PFSK-1 (cell line): Measurements from ENCODE around the gene SDHAF2.

ENCODE experiments used
- FOXP2 ChIP-seq: optimal IDR thresholded peaks from 2 replicates; pipeline ENCODE3; 2011; ENCODE audit warnings: borderline replicate concordance, control low read depth, inconsistent platforms; ENCODE audit not compliant: insufficient read depth; ENCODE audit errors: extremely low read length, extremely low read depth
- POLR2AphosphoS5 ChIP-seq: IDR thresholded peaks from 2 replicates; pipeline ENCODE4 v1.6.1; 2012; ENCODE audit warnings: low read depth, mild to moderate bottlenecking, control low read depth, low read length, moderate library complexity
- SIN3A ChIP-seq: IDR thresholded peaks from 2 replicates; pipeline ENCODE4 v1.6.1; 2012; ENCODE audit warnings: mild to moderate bottlenecking, low read length, moderate library complexity, borderline replicate concordance; ENCODE audit not compliant: insufficient read depth
- TAF1 ChIP-seq: IDR thresholded peaks from 2 replicates; pipeline ENCODE4 v1.6.1; 2012; ENCODE audit warnings: low read length, control low read depth, borderline replicate concordance; ENCODE audit not compliant: insufficient read depth
- TF ChIP-seq, protein P1 (sequence below), 2 experiments: IDR thresholded peaks; 2 replicates each; pipeline versions ENCODE4 v1.6.1 to v1.8.0; 2011 to 2012; ENCODE audit warnings: low read depth in 2 of 2, low read length in 2 of 2, control low read depth in 1 of 2, inconsistent platforms in 1 of 2, mild to moderate bottlenecking in 1 of 2, moderate library complexity in 1 of 2; ENCODE audit not compliant: insufficient read depth in 1 of 2

Gene SDHAF2

DNA sequence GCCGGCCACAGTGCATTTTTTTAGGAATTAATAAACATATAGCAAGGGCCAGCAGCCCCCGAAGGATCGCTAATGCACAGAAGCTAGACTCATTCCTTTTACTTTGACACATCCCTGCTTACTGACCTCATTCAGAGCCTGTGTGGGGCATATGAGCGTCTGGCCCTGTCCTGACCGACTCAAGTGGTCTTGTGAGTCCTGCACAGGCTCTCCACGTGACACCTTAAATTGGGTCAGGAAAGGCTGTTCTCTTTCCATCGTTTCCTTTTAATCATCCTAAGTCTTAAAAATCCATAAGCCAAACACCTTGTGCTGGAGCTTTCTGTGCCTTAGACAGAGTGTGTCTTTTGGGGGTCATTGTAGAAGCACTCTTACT is 18.6 kb downstream of the SDHAF2 start:
- TF ChIP-seq SIN3A, result no peak
- TF ChIP-seq, protein P1, sequence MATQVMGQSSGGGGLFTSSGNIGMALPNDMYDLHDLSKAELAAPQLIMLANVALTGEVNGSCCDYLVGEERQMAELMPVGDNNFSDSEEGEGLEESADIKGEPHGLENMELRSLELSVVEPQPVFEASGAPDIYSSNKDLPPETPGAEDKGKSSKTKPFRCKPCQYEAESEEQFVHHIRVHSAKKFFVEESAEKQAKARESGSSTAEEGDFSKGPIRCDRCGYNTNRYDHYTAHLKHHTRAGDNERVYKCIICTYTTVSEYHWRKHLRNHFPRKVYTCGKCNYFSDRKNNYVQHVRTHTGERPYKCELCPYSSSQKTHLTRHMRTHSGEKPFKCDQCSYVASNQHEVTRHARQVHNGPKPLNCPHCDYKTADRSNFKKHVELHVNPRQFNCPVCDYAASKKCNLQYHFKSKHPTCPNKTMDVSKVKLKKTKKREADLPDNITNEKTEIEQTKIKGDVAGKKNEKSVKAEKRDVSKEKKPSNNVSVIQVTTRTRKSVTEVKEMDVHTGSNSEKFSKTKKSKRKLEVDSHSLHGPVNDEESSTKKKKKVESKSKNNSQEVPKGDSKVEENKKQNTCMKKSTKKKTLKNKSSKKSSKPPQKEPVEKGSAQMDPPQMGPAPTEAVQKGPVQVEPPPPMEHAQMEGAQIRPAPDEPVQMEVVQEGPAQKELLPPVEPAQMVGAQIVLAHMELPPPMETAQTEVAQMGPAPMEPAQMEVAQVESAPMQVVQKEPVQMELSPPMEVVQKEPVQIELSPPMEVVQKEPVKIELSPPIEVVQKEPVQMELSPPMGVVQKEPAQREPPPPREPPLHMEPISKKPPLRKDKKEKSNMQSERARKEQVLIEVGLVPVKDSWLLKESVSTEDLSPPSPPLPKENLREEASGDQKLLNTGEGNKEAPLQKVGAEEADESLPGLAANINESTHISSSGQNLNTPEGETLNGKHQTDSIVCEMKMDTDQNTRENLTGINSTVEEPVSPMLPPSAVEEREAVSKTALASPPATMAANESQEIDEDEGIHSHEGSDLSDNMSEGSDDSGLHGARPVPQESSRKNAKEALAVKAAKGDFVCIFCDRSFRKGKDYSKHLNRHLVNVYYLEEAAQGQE (IDR thresholded peaks at IDR 0.05; ENCODE audit: insufficient read depth in 1 of 2, low read depth in 2 of 2, low read length in 2 of 2), result no peak
- TF ChIP-seq POLR2AphosphoS5, result no peak
- no peak for TF ChIP-seq TAF1
- TF ChIP-seq FOXP2, result no peak

DNA sequence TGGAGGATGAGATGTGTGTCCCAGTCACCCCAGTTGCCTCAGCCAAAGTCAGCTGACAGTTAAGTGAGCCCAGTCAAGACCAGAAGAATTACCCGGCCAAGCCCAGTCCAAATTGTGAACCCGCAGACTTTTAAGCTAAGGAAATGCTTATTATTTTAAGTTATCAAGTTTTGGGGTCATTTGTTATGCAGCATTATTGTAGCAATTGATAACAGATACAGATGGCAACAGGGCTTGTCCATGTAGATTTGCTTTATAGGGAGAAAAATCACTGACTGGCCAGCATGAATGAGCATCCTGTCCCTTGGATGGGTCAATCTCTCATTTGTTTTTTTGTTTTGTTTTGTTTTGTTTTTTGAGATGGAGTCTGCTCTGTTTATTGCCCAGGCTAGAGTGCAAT is 22.9 kb downstream of the SDHAF2 start:
- TF ChIP-seq, protein P1 (IDR thresholded peaks at IDR 0.05; ENCODE audit: insufficient read depth in 1 of 2, low read depth in 2 of 2, low read length in 2 of 2), result no peak
- TF ChIP-seq FOXP2 (no peak), POLR2AphosphoS5 (no peak)

DNA sequence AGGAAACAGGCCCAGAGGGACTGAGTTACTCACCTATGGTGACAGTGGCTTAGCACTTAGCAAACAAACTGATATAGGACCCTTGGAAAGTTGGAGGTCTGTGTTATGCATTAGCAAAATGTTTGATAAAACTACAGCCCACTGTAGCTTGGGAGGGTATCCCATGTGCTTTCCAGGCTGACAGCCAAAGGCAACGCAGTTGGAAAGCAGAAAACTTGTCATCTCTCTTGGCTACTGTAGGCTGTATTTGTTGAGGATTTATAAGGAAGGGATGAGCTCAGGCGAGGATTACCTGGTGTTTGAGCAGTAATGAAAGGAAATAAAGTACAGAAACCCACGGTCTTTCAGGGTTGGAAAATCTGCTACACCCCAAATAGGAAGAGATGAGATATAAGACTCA is 23.8 kb downstream of the SDHAF2 start:
- TF ChIP-seq FOXP2, result no peak
- no peak for TF ChIP-seq POLR2AphosphoS5
- TF ChIP-seq, protein P1 (IDR thresholded peaks at IDR 0.05; ENCODE audit: insufficient read depth in 1 of 2, low read depth in 2 of 2, low read length in 2 of 2), result no peak
- no peak for TF ChIP-seq TAF1

DNA sequence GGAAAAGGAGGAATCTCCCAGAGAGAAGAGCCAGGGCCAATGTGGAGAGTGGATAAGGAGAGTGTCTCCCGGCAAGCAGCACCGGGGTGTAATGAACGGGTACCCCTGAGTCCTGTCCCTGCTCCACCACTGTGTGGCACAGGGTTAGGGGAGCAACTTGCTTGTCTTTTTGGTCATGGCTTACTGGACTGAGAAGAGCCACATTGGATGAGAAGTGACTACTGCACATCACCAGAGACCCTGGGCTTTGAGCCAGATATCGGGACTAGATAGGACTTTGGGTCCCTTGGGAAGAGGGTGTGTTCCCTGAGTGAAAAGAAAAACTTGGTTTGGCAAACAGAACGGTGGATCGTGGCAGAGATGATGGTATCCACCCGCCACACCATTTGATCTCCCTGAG is 24.6 kb downstream of the SDHAF2 start:
- TF ChIP-seq FOXP2 (no peak), TAF1 (no peak), POLR2AphosphoS5 (no peak), SIN3A (no peak)
- TF ChIP-seq, protein P1 (IDR thresholded peaks at IDR 0.05; ENCODE audit: insufficient read depth in 1 of 2, low read depth in 2 of 2, low read length in 2 of 2), result no peak

DNA sequence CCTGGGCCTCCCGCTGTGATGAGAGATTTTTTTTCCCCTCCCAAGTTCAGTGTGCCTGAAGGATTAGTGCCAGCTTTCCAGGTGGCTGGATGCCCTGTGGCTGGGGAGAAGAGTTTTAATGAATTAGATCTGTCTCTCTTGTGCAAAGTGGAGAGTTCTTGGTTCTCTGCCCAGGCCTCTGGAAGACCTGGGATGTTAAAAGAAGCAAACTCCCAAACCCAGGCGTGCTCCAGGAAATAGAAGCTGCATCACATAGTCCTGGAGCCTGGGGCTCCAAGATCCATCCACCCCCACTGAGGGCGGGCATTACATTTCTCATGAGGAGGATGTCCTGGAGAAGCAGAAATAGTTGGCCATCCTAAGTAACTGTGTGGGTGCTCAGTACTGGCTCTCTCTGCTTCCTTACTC is 30.6 kb downstream of the SDHAF2 start:
- no peak for TF ChIP-seq FOXP2
- TF ChIP-seq, protein P1 (IDR thresholded peaks at IDR 0.05; ENCODE audit: insufficient read depth in 1 of 2, low read depth in 2 of 2, low read length in 2 of 2), result no peak
- TF ChIP-seq POLR2AphosphoS5, result no peak
- no peak for TF ChIP-seq TAF1
- no peak for TF ChIP-seq SIN3A
